ENCODE measurements around the gene BTBD10. TPM values are rescaled to one million over a fixed set of nuclear protein-coding genes. Genes with fewer than 3 reads are reported as not detected.

Gene BTBD10
- total RNA-seq, 1 donor from 2014 or later: 42.6 TPM

- Mint-ChIP-seq H3K4me1 (ENCODE audit: low read depth, unreplicated experiment) (peaks cover 2% of the 10 kb centered on the region), H3K4me3 (ENCODE audit: unreplicated experiment) (no peak overlapping the region), H3K9me3 (ENCODE audit: unreplicated experiment) (peaks cover 2% of the 10 kb centered on the region), H3K36me3 (ENCODE audit: unreplicated experiment) (no peaks in the 10 kb centered on the region), H3K27me3 (ENCODE audit: unreplicated experiment) (peaks cover 3% of the 10 kb centered on the region), H3K27ac (ENCODE audit: unreplicated experiment) (no peak overlapping the region)
- DNase-seq: no peak
- no peak for TF ChIP-seq CTCF (IDR thresholded peaks at IDR 0.05; ENCODE audit: partially characterized antibody, unreplicated experiment)
Measured at GRCh38 chr11:13338427-13339069, 124.5 kb downstream of the BTBD10 start.

DNA sequence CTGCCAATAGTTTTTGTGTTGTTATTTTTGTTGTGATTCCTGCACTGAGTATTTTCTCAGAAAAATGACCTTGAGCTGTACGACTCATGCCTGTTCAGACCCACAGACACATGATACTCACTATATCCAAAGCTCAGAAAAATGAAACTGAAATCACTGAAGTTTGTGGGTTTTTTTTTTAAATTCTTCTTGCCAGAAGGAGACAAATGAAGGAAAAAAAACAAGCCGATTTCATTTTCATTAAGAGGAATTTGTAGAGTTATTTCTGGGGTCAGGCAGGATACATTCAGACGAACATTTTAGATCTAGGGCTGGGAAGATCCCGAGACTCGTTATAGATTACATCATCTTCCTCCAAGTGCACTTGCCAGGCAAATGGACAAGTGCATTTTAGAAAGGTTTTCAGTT lies 125.0 kb downstream of the BTBD10 start:
- TF ChIP-seq CTCF (IDR thresholded peaks at IDR 0.05; ENCODE audit: partially characterized antibody, unreplicated experiment): no peak
- H3K4me1 Mint-ChIP-seq (ENCODE audit: low read depth, unreplicated experiment): peaks cover 2% of the 10 kb centered on the region
- H3K27me3 Mint-ChIP-seq (ENCODE audit: unreplicated experiment): peaks cover 3% of the 10 kb centered on the region
- H3K4me3 Mint-ChIP-seq (ENCODE audit: unreplicated experiment): no peak overlapping the region
- no peak for DNase-seq
- H3K9me3 Mint-ChIP-seq (ENCODE audit: unreplicated experiment): peaks cover 2% of the 10 kb centered on the region
- H3K27ac Mint-ChIP-seq (ENCODE audit: unreplicated experiment): no peak overlapping the region
- H3K36me3 Mint-ChIP-seq (ENCODE audit: unreplicated experiment): no peaks in the 10 kb centered on the region

Other genes starting within 250 kb of the BTBD10 start
- 8.6 TPM for gene BMAL1, start 185.4 kb downstream of the BTBD10 start, total RNA-seq (ENCODE audit: unreplicated experiment)
- not detected for gene PTH, start 32.8 kb upstream of the BTBD10 start, total RNA-seq (ENCODE audit: unreplicated experiment)
- 74.4 TPM for gene FAR1, start 205.4 kb upstream of the BTBD10 start, total RNA-seq (ENCODE audit: unreplicated experiment)